Activated CD4-positive, alpha-beta T cell treated with anti-CD3 and anti-CD28 coated beads, Interleukin-2, amount 50 U/mL, for 16 hours (primary cell): ENCODE data around the gene PLCB1.
"Not testable (repeated sequence)": the region's sequence is repeated elsewhere in the genome, so short reads cannot be mapped to it uniquely, and the experiment has no call there.

Experiments
- DNase-seq: peaks from one replicate; pipeline ENCODE4 v3.0.0-alpha.2; 2020

Gene PLCB1

DNA sequence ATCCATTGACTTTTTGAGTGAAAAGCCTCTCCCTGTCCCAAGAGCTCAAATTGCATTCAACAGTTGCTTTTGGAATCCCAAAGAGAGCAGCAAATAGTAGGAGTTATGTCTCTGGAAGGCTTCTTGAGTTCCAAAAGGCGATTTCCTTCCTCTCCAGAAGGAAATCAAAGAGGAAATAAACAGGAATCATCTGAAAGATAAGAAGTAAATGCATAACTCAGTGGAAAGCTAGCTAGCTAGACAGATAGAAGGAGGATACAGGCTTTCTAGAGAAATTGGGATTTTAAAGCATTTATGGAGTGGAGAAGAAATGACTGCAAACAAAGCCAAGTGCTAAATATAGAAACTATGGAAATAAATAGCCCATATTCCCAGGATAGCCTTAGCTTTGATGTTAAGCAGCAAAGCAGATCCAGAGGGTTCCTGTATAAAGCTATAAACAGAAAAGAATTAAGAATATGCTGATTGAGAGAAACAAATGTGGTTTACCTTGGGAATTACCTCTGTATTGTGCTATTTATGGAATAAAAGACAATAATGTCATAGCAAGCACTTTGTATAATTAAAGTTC is 214.7 kb downstream of the PLCB1 start:
- no peak for DNase-seq

DNA sequence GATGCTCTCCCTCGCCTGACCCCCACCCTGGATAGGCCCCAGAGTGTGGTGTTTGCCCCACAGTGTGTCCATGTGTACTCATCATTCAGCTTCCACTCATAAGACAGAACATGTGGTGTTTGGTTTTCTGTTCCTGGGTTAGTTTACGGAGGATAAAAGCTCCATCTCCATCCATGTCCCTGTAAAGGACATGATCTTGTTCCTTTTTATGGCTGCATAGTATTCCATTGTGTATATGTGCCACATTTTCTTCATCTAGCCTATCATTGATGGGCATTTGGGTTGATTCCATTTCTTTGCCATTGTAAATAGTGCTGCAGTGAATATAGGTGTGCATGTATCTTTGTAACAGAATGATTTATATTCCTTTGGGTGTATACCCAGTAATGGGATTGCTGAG is 218.2 kb downstream of the PLCB1 start:
- not testable (repeated sequence) for DNase-seq

DNA sequence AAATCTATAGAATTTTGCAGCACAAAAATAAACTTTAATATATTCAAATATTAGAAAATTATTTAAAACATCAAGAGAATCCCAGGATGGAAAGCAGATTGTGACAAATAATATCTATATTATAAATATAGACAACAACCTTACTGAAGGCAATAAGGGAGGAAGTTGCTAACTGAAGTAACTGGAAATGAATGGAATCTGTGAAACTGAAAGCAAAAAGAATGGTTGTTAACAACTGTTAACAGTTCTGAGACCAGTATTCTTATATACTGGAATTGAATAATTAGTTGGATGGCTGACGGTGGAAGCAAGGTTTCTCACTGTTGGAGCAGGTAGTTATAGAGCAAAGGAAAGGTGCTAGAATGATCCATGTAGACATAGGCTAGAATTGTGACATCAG is 220.4 kb downstream of the PLCB1 start:
- DNase-seq, result no peak

DNA sequence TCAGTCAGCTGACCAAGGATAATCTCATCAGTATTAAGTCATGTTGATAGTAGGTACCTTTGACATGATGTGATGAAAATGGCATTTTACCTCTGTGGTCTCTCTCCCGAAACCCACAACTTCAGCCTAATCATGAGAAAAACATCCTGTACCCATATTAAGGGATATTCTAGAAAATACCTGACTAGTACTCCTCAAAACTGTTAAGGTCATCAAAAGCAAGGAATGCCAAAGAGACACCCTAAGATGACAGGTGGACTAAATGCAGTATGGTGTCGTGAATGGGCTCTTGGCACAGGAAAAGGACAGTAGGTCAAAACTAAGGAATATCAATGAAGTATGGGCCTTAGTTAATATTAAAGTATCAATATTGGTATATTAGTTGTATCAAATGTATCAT is 221.4 kb downstream of the PLCB1 start:
- DNase-seq, result no peak

DNA sequence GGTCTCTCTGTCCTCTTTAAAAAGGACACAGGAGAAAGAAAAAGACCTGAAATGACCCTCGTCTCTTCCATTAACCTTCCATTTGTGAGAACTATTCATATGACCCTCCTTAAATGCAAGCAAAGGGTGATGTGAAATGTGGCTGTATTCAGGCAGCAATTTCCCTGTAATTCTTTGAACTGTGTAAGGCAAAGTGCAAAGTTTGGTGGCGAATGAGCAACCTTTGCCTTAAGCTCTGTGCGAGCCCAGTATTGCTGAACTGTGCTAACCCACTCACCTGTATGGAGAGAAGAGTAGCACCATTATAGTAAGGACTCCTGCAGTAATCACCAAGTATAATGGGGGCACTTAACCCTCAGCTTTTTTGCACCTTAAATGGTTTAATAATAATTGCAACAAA is 223.4 kb downstream of the PLCB1 start:
- no peak for DNase-seq

DNA sequence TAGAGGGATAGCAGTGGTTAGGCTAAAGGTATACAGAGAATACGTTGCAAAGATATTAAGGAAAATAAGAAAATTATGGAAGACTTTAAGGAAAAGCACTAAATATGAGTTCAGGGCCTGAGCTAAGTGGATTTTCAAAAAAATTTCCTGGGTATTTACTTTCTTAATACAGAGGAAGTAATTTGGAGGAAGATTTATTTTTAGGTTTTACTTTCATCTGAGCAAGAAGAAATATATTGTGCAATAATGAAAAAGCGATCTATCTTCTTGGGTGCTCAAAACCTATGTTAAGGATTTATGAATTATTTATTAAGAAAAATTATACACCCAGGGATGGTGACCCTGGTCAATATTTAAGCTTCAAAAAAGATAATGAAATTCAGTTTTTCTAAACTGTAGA is 224.7 kb downstream of the PLCB1 start:
- DNase-seq, result no peak

DNA sequence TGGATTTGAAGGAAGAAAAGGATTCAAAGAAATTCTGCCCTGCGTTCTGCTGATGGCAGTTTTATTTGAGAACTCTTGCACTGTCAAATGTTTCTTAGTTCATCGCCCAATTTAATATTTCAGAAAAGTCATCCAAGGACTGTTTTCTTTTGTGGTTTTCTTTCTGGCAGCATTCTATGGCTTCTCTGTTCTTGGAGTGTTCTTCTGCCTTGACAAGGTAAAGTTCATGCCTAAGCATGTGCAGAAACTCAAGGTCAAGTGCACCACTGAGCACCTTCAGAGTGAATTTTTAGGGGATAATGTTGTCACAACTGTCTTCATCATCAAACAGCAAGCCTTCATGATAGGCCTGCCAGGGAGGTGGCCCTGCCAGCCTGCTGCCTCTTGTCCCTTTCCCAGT is 225.6 kb downstream of the PLCB1 start:
- DNase-seq, result no peak

DNA sequence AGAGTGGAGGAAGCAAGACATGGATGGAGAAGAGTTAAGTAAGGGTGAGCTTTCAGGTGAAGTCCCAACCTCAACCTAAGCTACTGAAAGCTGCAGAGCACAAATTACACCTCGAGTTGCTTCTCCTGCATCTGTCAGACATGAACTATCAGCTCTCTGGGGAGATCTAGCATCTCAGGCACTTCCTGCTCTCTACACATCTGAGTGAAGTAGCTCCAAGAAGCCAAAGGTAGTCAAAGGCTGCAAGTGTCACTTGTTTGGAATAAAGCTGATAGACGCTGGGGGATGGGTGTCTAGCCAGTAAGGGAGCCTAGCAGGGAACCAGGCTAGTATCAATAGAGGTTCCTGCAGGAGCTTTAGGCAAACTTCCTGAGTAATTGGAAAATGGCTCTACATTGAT is 228.0 kb downstream of the PLCB1 start:
- no peak for DNase-seq

DNA sequence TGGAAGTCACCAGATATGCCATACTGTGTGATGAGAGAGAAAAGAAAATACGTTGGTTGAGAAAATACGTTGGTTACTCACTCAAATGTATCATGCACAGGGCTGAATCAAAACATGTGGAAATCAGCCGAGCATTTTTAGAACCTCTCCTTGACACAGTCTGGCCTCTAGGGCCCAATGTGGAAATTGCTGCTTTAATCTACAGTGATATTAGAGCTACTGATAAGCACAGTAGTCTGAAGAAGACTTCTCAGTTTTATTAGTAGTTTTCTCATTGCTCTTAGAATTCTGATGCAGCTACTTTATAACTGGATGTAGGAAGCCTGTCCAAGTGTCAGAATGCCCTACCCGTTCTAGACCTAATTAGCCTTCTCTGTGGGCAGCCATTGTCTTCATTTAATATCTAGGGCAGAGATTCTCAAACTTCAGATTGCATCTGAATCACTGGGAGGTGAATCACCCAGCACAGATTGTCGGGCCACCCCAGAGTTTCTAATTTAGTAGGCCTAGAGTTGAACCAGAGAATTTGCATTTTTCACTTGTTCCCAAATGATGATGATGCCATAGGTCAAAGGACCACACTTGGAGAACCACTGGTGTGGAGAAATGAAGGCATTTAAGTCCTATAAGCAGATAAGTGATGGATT is 229.1 kb downstream of the PLCB1 start:
- DNase-seq, result peak; percentile 34

DNA sequence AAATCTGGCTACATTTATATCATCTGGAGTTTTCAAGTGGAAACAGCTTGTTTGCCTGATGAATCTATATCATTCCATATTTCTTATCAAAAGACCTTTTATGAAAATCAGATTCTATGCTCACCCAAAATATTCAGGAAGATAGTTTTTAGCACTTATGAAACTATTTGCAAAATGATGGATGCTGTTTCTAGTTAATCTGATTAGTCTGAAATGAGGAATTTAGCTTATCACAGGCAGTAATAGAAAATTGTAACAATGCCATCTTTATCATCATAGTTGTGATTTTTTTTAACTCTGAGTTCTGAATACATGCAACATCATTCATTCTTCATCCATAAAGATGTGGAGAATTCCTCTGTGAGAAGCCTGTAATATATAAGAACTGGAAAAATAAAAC is 229.7 kb downstream of the PLCB1 start:
- no peak for DNase-seq

DNA sequence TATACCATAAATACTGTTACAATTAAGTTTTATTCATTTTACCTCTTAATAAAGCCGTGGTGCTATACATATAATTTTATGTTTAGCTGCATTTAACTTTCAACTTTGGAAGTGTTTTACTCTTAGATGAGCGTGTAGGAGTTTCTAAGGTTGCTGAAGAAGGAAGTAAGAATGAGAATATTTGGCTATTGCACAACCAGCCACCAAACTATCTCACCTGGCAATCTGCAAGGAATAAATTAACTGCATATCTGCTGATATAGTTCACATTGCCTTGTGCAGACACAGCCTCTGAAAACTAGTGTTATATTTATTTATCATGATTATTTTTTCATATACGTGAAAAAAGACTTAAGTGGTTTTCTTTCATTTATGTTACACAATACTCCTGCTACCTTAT is 230.4 kb downstream of the PLCB1 start:
- DNase-seq, result no peak

DNA sequence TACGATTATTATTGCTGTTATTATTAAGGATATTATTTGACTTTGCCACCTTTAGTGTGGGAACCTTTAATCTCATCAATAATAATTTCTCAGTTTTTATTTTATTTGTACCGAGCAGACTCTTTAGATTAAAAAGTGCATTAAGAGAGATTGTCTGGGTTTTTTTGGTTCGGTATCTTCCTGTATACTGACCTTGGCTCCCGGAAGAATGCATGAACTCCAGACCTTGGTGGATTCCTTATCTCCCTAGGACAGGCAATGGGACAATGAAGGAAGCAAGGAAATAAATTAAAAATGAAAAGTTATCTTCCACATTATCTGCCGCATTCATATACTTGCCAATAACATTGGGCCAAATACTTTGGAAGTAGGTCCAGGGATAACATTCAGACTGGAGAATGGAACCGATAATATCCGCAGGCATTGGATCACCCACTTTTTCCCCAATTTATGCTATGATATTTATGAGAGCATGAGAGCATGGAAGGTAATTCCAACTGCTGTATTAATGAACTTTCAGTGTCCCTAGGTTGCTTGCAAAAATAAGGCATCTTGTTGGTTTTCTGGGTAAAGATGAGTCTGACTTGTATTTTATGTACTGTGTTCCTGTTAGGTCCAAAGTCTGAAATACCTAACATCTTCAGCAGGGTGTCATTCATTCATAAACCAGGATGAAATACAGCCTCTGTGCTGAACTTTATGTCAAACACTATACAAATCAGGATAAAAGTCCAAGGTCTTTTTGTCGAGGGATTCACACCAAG is 232.1 kb downstream of the PLCB1 start:
- DNase-seq, result no peak

DNA sequence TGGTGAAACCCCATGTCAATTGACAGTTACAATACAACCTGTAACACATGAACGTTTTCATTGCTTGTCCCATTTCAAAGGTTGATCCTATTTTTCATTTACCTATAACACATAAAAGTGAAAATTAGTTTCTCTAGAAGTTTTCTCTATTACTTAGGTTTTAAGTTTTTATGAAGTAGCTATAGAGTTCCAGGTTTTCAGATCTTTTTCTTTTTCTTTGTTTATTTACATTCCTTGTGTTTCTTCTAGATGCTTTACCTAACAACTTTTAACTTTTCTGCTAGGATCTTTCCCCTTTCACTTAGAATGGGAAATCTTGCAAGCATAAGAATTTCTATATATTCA is 232.6 kb downstream of the PLCB1 start:
- no peak for DNase-seq

DNA sequence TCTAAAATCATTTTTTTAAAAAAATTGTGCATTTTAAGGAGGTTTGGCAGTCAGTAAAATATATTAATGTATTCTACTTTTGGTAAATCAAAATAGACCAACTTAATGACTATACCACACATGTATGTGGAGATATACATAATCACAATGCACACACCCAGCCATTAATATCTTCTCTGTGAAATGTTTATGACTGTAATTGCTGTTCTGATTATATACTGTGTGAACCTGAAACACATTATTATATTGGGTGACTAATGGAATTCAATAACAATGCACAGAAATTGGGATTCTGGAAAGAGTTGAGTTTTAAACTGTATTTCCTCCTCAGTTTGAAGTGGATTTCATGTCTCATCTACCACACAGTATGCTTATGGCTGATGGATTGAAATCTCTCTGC is 233.6 kb downstream of the PLCB1 start:
- no peak for DNase-seq

DNA sequence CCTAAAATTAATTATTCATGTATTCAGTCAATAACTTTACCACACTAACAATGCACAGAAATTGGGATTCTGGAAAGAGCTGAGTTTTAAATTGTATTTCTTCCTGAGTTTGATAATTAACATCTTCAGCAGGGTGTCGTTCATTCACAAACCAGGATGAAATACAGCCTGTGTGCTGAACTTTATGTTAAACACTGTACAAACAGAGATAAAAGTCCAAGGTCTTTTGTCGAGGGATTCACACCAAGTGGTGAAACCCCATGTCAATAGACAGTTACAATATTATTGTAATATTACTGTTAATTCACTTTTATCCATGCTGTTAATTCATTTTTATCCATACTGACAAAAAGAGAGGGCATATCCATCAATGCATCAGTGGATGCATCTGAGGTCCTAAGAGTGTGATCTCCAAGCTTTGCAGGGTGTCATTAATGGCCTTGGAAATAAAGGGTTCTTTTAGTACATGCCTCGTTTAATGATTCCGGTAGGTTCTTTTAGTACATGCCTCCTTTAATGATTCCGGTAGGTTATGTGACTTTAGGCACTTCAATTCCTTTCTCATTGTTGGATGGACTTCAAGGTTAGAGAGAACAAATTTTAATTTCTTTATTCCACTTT is 234.3 kb downstream of the PLCB1 start:
- no peak for DNase-seq

DNA sequence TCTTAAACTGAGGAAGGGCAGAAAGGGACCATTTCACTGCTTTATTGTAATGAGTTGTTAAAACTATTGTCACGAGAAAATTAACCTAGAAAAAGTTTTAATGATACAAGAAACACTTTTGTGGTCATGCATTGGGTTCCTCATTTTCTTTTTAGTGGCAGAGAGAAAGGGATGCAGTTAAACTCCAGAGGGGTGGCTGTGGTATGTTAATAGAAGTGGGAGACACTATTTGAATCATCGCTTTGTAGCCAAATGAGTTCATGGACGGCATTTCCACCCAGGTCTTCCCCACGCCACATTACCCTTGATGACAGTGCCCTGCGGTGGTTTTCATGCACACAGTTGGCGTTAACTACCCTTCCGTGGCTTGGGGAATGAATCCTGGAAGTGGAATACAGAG is 235.6 kb downstream of the PLCB1 start:
- no peak for DNase-seq

DNA sequence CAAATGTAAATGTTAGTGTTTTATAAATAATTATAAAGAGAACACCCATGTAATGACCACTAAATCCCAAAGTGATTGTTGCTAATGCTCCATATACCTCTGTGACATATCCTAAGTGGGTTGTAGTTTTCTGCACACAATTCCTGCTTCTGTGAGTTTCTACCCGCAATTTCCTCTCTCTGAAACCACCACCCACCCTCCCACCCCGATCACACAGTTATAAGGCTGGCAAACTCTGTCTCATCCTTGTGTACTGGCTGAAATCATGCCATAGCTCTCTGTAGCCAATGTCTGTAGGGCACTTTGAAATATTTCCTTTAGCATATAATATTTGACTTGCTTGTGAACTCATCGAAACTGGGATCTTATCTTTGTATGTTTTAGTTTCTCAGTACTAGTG is 236.6 kb downstream of the PLCB1 start:
- DNase-seq, result no peak

DNA sequence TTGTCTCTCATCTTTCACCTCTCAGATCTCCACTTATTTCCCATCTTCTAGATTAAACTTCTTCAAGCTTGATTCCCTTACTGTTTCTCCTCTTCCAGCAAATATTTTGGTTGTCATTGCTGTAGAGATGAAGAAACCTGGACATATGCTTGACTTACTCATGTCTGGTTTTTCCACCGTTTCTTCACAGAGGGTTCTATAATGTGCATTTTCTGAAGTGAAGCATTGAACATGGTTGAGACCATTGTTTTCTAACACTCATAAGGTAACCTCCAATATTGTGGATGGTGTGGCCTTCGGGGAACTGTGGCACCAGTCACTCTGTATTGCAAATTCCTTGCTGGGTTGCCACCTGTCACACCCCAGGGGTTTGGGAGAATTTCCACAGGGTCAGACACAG is 237.2 kb downstream of the PLCB1 start:
- DNase-seq, result no peak

DNA sequence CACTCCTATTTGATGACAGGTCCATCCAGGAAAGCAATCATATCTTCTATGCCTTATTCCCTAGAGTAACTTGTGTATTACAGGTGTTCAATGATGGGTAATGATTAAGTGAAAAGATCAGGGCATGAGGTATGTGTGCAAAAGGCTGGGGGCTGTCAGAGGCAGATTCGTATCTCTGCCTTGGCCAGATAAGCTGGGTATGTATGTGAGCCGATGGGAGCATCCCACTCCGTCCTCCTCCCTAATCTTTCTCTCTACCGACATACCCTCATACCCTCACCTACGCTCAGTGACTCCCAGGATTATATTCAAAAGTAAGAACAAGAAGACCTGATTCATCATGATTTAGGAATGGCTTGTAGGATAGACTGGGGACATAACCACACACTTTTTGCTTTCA is 238.7 kb downstream of the PLCB1 start:
- DNase-seq, result no peak

DNA sequence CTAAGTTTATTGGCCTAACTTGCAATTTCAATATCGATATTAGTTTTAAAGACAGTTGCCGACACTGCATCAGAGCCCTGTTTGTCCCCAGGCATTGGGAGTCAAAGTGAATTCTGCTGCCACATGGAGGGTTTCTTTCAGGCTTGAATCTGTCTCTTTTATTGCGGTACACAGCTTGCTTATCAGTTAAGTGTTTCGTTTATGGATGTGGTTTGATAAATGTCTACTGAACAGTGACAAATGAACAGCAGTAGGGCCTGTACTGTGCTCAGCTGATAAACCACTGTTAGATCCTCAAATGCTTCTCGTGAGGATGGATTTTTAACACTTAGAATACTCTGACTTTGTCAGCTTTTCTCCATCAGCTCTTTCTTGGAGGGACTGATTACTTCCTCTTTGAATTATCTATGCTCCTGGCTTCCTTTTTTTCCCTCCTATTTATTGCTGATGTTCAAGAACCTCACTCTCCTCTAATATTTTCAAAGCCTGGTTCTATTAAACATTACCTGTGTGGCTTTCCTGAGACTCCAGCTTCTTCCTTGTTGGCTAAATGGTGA is 240.8 kb downstream of the PLCB1 start:
- no peak for DNase-seq

DNA sequence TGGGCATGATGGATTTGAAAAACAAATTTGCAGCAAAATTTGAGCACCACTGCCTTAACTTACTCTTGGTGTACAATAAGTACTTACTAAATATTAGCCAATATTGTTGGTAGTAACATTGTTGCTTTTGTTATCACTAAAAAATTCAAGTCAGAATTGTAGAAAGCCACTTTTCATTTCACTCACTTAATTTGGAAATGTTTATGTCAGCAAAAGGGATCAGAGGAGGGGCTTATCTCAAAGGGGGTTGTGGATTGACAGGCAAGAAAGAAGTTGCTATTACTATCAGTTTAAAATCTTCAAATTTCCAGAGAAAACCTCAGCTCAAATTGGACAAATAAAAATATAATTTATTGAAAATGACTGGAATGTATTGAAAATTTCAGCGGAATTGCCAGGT is 241.5 kb downstream of the PLCB1 start:
- DNase-seq, result no peak

DNA sequence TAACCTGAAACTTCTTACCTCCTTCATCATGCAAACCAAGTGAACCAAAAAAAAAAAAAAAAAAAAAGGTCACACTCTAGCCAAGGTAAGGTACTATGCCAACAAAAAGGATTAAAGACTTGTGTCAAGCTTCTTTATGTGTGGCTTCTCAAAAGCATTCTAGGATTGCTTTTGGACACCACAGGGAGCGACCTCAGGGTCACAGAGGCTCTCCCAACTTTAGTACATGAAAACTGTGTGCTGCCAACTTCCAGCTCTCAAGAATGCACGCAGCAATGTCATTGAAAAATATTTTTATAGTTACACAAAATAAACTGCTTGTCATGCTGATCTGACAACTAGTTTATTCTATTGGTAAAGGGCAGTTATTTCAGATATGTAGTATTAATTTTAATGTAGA is 243.8 kb downstream of the PLCB1 start:
- DNase-seq, result no peak

DNA sequence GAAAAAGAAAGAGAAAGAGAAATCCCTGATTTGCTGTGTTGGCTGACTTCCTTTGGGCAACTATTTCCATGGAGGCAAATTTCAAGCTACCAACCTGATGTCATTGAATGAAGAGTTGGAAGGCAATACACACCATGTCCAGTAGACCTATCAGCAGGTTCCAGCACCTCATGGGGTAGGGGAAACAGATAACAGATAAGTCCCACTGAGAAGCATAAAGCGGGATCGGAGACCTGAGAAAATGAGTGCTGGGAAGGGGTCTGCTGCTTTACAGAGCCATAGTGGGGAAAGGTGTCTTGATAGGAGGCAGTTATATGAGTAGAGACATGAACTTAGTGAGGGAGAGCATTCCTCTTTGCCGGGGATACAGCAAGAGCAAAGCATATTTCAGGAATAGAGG is 244.9 kb downstream of the PLCB1 start:
- no peak for DNase-seq

DNA sequence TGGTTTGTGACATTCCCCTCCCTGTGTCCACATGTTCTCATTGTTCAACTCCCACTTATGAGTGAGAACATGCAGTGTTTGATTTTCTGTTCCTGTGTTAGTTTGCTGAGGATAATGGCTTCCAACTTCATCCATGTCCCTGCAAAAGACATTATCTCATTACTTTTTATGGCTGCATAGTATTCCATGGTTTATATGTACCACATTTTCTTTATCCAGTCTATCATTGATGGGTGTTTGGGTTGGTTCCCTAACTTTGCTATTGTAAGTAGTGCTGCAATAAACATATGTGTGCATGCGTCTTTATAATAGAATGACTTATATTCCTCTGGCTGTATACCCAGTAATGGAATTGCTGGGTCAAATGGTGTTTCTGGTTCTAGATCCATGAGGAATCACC is 247.1 kb downstream of the PLCB1 start:
- not testable (repeated sequence) for DNase-seq
